Left lung (tissue), 10 donors: ENCODE results near the gene ZNF549. TPM values are rescaled to one million over a fixed set of nuclear protein-coding genes. Genes with fewer than 3 reads are reported as not detected.

Experiments used
- ATAC-seq: fragments of 200-7000 bp; cut with Tn5 transposase; one replicate; pipeline ENCODE4 v1.9.1; 2020; ENCODE audit warnings: moderate library complexity
- DNase-seq, 4 donors: peaks; one replicate each; pipeline ENCODE4 v3.0.0-alpha.2; 2013 to 2020
- H3K27ac ChIP-seq, 2 donors: fragments of 200-600 bp; sonication (generic) in 1 of 2; one replicate each; pipeline versions ENCODE4 v1.5.0 to v1.8.0; 2020 to 2021
- H3K27me3 ChIP-seq, 2 donors: fragments of 200-600 bp; sonication (generic) in 1 of 2; one replicate each; pipeline versions ENCODE4 v1.5.0 to v1.8.0; 2020 to 2021
- H3K36me3 ChIP-seq, 2 donors: fragments of 200-600 bp; sonication (generic) in 1 of 2; one replicate each; pipeline versions ENCODE4 v1.5.0 to v1.8.0; 2020 to 2021
- H3K4me1 ChIP-seq, 2 donors: fragments of 200-600 bp; one replicate each; pipeline ENCODE4 v1.8.0; 2021
- H3K4me3 ChIP-seq, 2 donors: fragments of 200-600 bp; sonication (generic) in 1 of 2; one replicate each; pipeline versions ENCODE4 v1.5.0 to v1.8.0; 2020 to 2021; ENCODE audit warnings: mild to moderate bottlenecking in 1 of 2
- H3K9me3 ChIP-seq, 2 donors: fragments of 200-600 bp; sonication (generic) in 1 of 2; one replicate each; pipeline versions ENCODE4 v1.5.0 to v1.8.0; 2020 to 2021
- intact Hi-C, 2 donors: fragments of 100-400 bp; cut with DNase I; formaldehyde crosslinking; loops; one replicate each; pipeline versions ENCODE4 v1.11.2 to v1.14.2; 2022
- polyA plus RNA-seq, 6 donors: library from polyadenylated mRNA; unstranded; fragments of 120-200 nt; gene quantifications; one replicate each; pipeline ENCODE4 v1.2.1, GENCODE V29; 2013; ENCODE audit not compliant: insufficient read length in 6 of 6
- total RNA-seq, 2 donors: library from RNA; stranded (reverse); fragmentation: NEBNext Ultra II Directional; extraction: Animal tissue kit (Norgen Biotek cat#: 25700); gene quantifications; one replicate each; pipeline ENCODE4 v1.2.1, GENCODE V29; 2021
- TF ChIP-seq, protein P1 (sequence below), 2 donors: fragments of 200-600 bp; sonication (generic) in 1 of 2; IDR thresholded peaks; one replicate each; pipeline versions ENCODE4 v1.5.0 to v1.8.0; 2021; ENCODE audit warnings: antibody characterized with exemption in 2 of 2
- donor health status: DM: no; HTN: yes; CAD: no.
- donor health status: DM: no; HTN: no; CAD: no.

The ZNF549 gene
- total and polyA plus RNA-seq, 8 donors, result 4.9 to 19.9 (median 17.9) TPM

DNA sequence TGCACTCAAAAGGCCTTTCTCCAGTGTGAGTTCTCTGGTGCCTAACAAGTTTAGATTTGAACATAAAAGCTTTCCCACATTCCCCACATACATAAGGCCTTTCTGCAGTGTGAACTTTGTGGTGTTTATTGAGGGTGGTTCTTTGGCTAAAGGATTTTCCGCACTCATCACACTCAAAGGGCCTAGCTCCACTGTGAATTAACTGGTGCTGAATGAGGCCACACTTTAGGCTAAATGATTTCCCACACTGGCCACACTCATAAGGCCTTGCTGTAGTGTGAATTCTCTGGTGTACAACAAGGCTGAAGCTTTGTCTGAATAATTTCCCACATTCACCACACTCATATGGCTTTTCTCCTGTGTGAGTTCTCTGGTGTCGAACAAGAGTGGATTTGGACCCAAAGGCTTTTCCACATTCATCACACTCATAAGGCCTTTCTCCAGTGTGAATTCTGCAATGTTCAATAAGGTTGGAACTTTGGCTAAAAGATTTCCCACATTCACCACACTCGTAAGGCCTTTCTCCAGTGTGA, 45.3 kb downstream of the ZNF549 start:
- Histone ChIP-seq H3K4me3 (no peak overlapping the region), H3K9me3 (peaks cover 7 to 100% of the 10 kb centered on the region in 2 donors), H3K27ac (no peak overlapping the region), H3K36me3 (peaks cover 13 to 63% of the 10 kb centered on the region in 2 donors), H3K4me1 (peaks cover 0 to under 1% of the 10 kb centered on the region in 2 donors), H3K27me3 (no peaks in the 10 kb centered on the region)
- intact Hi-C loops, result no loop called here
- TF ChIP-seq, protein P1, sequence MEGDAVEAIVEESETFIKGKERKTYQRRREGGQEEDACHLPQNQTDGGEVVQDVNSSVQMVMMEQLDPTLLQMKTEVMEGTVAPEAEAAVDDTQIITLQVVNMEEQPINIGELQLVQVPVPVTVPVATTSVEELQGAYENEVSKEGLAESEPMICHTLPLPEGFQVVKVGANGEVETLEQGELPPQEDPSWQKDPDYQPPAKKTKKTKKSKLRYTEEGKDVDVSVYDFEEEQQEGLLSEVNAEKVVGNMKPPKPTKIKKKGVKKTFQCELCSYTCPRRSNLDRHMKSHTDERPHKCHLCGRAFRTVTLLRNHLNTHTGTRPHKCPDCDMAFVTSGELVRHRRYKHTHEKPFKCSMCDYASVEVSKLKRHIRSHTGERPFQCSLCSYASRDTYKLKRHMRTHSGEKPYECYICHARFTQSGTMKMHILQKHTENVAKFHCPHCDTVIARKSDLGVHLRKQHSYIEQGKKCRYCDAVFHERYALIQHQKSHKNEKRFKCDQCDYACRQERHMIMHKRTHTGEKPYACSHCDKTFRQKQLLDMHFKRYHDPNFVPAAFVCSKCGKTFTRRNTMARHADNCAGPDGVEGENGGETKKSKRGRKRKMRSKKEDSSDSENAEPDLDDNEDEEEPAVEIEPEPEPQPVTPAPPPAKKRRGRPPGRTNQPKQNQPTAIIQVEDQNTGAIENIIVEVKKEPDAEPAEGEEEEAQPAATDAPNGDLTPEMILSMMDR (IDR thresholded peaks at IDR 0.05), result no peak
- no peak for ATAC-seq
- no peak for DNase-seq

DNA sequence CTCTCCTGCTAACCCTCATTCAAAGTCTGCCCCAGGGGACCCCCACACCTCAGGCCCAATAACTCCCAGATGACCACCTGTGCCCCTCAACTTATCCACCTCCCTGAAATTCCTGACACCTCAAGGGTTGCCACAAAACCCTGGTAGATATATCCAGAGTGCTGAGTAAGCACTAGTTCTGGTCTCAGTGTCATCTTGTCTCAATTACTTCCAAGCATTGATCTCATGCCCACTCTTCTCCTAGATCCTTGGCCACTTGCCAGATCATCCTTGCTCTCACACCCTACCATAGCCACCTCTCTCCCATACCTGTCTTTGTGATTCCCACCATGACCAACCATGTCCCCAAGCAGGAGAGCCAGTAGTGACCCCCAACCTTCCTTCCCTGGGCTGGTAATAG, 49.5 kb downstream of the ZNF549 start:
- Histone ChIP-seq H3K27ac (no peak overlapping the region), H3K4me3 (no peak overlapping the region), H3K9me3 (peaks cover 5 to 70% of the 10 kb centered on the region in 2 donors), H3K36me3 (peaks cover 13 to 53% of the 10 kb centered on the region in 2 donors), H3K4me1 (peaks cover 6 to 8% of the 10 kb centered on the region in 2 donors), H3K27me3 (no peaks in the 10 kb centered on the region)
- DNase-seq, result no peak
- TF ChIP-seq, protein P1 (IDR thresholded peaks at IDR 0.05), result no peak
- ATAC-seq, result no peak
- intact Hi-C loops, result no loop called here

DNA sequence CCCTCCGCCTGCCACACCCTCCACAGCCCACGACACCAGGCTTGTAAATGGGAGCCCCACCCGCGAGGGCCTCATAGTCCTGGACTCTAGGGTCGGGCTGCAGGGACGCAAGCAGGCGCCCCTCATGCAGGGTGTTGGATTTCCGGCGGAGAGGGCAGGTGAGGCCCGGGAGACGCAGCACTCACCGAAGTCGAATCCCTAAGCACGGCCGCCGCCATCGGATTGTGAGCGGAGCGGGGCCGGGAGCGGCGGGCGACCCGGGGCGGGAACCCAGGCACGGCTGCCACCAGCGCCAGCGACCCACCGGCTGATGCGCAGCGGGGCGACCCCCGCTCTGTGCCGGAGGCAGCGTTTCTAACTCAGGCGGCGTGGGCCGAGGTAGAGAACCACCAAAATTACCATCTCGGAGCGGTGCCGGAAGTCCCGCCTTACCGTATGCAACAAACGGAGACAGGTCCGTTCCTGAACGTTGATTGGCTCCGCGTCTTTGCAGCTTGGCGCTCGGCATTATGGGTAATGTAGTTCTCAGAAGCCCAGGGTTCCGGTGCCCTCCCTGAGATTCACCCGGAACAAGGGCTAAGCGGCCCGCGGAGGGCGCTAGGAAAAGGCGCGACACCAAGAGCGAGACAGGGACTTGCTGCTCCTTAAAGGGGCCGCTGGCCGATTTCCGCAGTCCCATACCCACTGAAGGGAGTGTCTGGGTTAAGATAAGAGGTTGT, 51.5 kb downstream of the ZNF549 start, which contains the start of gene ZNF416:
ZNF416 (minus strand) TSS at position 425 of the 719 bp plus-strand sequence; CDS start at position 218, 207 bp downstream.
- TF ChIP-seq, protein P1 (IDR thresholded peaks at IDR 0.05), result no peak
- intact Hi-C loops, result no loop called here
- ATAC-seq (peak; percentile 100), DNase-seq (peak; percentile 94 to 98 (median 97))
- Histone ChIP-seq H3K27me3 (no peaks in the 10 kb centered on the region), H3K4me3 (peak within 1 kb of the TSS; percentile 77 to 100), H3K9me3 (peaks cover 0 to 70% of the 10 kb centered on the region in 2 donors), H3K36me3 (peaks cover 8 to 33% of the 10 kb centered on the region in 2 donors), H3K27ac (peak within 1 kb of the TSS in 1 of 2 donors; percentile 51), H3K4me1 (peaks cover 12 to 14% of the 10 kb centered on the region in 2 donors)

DNA sequence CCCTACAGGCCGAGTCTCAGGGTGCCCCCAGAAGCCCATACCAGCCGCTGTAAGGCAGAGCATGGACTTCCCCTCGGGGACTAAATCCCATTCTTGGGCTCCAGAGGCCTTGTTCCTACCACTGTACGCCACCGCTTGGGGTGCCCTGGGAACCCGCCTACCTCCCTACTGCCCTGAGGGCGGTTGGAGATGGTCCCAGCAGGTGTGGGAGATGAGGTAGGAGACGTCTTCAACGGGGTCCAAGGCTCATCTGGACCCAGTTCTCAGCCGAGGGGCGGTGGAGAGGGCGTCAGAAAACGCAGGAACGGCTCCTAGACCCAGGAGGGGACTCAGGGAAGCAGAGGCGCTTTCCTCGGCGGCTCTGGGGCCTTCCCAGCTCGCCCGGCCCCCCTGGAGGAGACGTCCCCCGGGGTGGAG, 56.0 kb downstream of the ZNF549 start:
- H3K27ac ChIP-seq, result no peak overlapping the region
- peaks cover 13 to 15% of the 10 kb centered on the region in 2 donors for H3K4me1 ChIP-seq
- peaks cover 0 to 11% of the 10 kb centered on the region in 2 donors for H3K36me3 ChIP-seq
- peaks cover 0 to 64% of the 10 kb centered on the region in 2 donors for H3K9me3 ChIP-seq
- DNase-seq (no peak), ATAC-seq (no peak)
- TF ChIP-seq, protein P1 (IDR thresholded peaks at IDR 0.05), result no peak
- no peaks in the 10 kb centered on the region for H3K27me3 ChIP-seq
- H3K4me3 ChIP-seq, result peak overlapping the region; percentile 62 to 65
- intact Hi-C loops, result no loop called here
